Mucosa of rectum (tissue), 2 donors: ENCODE measurements around the gene ZC3H7B.
"Not testable (repeated sequence)": the region's sequence is repeated elsewhere in the genome, so short reads cannot be mapped to it uniquely, and the experiment has no call there.

Experiments used
- H3K27ac ChIP-seq, 2 donors: one replicate each; pipeline ENCODE4 v1.7.0; 2013; ENCODE audit warnings: inconsistent platforms in 2 of 2, low read depth in 2 of 2, low read length in 2 of 2
- H3K27me3 ChIP-seq, 2 donors: one replicate each; pipeline ENCODE4 v1.7.0; 2013; ENCODE audit warnings: low read length in 2 of 2; ENCODE audit not compliant: control insufficient read depth in 2 of 2, insufficient read depth in 2 of 2
- H3K36me3 ChIP-seq, 2 donors: one replicate each; pipeline ENCODE4 v1.7.0; 2013; ENCODE audit warnings: low read length in 2 of 2; ENCODE audit not compliant: control insufficient read depth in 2 of 2, insufficient read depth in 2 of 2
- H3K4me1 ChIP-seq, 2 donors: one replicate each; pipeline ENCODE4 v1.7.0; 2013; ENCODE audit warnings: low read length in 2 of 2, mild to moderate bottlenecking in 1 of 2; ENCODE audit not compliant: control insufficient read depth in 2 of 2, insufficient read depth in 2 of 2
- H3K4me3 ChIP-seq, 2 donors: one replicate each; pipeline ENCODE4 v1.7.0; 2013; ENCODE audit warnings: low read length in 2 of 2
- H3K9ac ChIP-seq, 2 donors: one replicate each; pipeline ENCODE4 v1.7.0; 2013; ENCODE audit warnings: low read length in 2 of 2, low read depth in 1 of 2, mild to moderate bottlenecking in 1 of 2
- H3K9me3 ChIP-seq, 2 donors: one replicate each; pipeline ENCODE4 v1.7.0; 2013; ENCODE audit warnings: low read length in 2 of 2; ENCODE audit not compliant: control insufficient read depth in 2 of 2
- donor health status: healthy.
- donor health status: Normal muscosa, but diverticular disease.

ZC3H7B gene

GRCh38 chr22:41395531-41396240 is 94.4 kb downstream of the ZC3H7B start:
- Histone ChIP-seq H3K27me3 (no peaks in the 10 kb centered on the region), H3K4me1 (peaks cover 13 to 15% of the 10 kb centered on the region in 2 donors), H3K9ac (no peak overlapping the region), H3K9me3 (no peaks in the 10 kb centered on the region), H3K27ac (no peak overlapping the region), H3K4me3 (no peak overlapping the region), H3K36me3 (peaks cover 46 to 53% of the 10 kb centered on the region in 2 donors)

- peaks cover 20 to 22% of the 10 kb centered on the region in 2 donors for H3K4me1 ChIP-seq
- H3K27ac ChIP-seq: peak overlapping the region; percentile 81
- H3K9ac ChIP-seq: peak overlapping the region; percentile 34 to 41
- H3K36me3 ChIP-seq: peaks cover 42 to 43% of the 10 kb centered on the region in 2 donors
- no peaks in the 10 kb centered on the region for H3K9me3 ChIP-seq
- H3K4me3 ChIP-seq: peak overlapping the region in 1 of 2 donors; percentile 20
- H3K27me3 ChIP-seq: no peaks in the 10 kb centered on the region
Measured at GRCh38 chr22:41397143-41397811, 96.0 kb downstream of the ZC3H7B start.

- H3K27me3 ChIP-seq: no peaks in the 10 kb centered on the region
- peaks cover 28 to 34% of the 10 kb centered on the region in 2 donors for H3K4me1 ChIP-seq
- H3K27ac ChIP-seq: no peak overlapping the region
- no peak overlapping the region for H3K9ac ChIP-seq
- H3K9me3 ChIP-seq: no peaks in the 10 kb centered on the region
- peaks cover 33 to 40% of the 10 kb centered on the region in 2 donors for H3K36me3 ChIP-seq
- H3K4me3 ChIP-seq: no peak overlapping the region
Measured at GRCh38 chr22:41398921-41399320, 97.6 kb downstream of the ZC3H7B start.

GRCh38 chr22:41401781-41402648 is 100.7 kb downstream of the ZC3H7B start:
- peak overlapping the region; percentile 26 to 46 for H3K9ac ChIP-seq
- peaks cover 7 to 10% of the 10 kb centered on the region in 2 donors for H3K36me3 ChIP-seq
- peak overlapping the region; percentile 52 to 59 for H3K27ac ChIP-seq
- peaks cover 26 to 33% of the 10 kb centered on the region in 2 donors for H3K4me1 ChIP-seq
- no peak overlapping the region for H3K4me3 ChIP-seq
- H3K9me3 ChIP-seq: no peaks in the 10 kb centered on the region
- H3K27me3 ChIP-seq: no peaks in the 10 kb centered on the region

- H3K9ac ChIP-seq, H3K4me3 ChIP-seq, H3K9me3 ChIP-seq, H3K27me3 ChIP-seq, H3K36me3 ChIP-seq: not testable (repeated sequence)
- Histone ChIP-seq H3K27ac (peak overlapping the region in 1 of 2 donors; percentile 52), H3K4me1 (peaks cover 19 to 26% of the 10 kb centered on the region in 2 donors)
Measured at GRCh38 chr22:41402851-41403250, 101.5 kb downstream of the ZC3H7B start.

- peaks cover 0 to 2% of the 10 kb centered on the region in 2 donors for H3K36me3 ChIP-seq
- peak overlapping the region in 1 of 2 donors; percentile 31 for H3K4me3 ChIP-seq
- H3K27me3 ChIP-seq: no peaks in the 10 kb centered on the region
- peaks cover 16 to 21% of the 10 kb centered on the region in 2 donors for H3K4me1 ChIP-seq
- no peak overlapping the region for H3K9ac ChIP-seq
- no peaks in the 10 kb centered on the region for H3K9me3 ChIP-seq
- no peak overlapping the region for H3K27ac ChIP-seq
Measured at GRCh38 chr22:41403532-41404318, 102.4 kb downstream of the ZC3H7B start.

- Histone ChIP-seq H3K4me1 (peaks cover 16 to 21% of the 10 kb centered on the region in 2 donors), H3K27ac (no peak overlapping the region), H3K36me3 (no peaks in the 10 kb centered on the region)
Measured at GRCh38 chr22:41405588-41405987, 104.3 kb downstream of the ZC3H7B start.

GRCh38 chr22:41406410-41406809 is 105.1 kb downstream of the ZC3H7B start:
- Histone ChIP-seq H3K9me3 (no peaks in the 10 kb centered on the region), H3K9ac (no peak overlapping the region), H3K27me3 (no peaks in the 10 kb centered on the region), H3K4me1 (peaks cover 16 to 24% of the 10 kb centered on the region in 2 donors), H3K36me3 (no peaks in the 10 kb centered on the region), H3K27ac (no peak overlapping the region), H3K4me3 (no peak overlapping the region)

More at GRCh38 chr22:41405588-41405987, 104.3 kb downstream of the ZC3H7B start:
- Histone ChIP-seq H3K27me3 (no peaks in the 10 kb centered on the region), H3K9me3 (no peaks in the 10 kb centered on the region), H3K4me3 (no peak overlapping the region), H3K9ac (no peak overlapping the region)

GRCh38 chr22:41407433-41407832 is 106.1 kb downstream of the ZC3H7B start:
- Histone ChIP-seq H3K4me1 (peaks cover 10 to 17% of the 10 kb centered on the region in 2 donors), H3K9me3 (no peaks in the 10 kb centered on the region), H3K9ac (no peak overlapping the region), H3K27ac (no peak overlapping the region), H3K4me3 (no peak overlapping the region), H3K36me3 (no peaks in the 10 kb centered on the region), H3K27me3 (no peaks in the 10 kb centered on the region)
